Measurements from ENCODE around the gene RNGTT. TPM values are rescaled to one million over a fixed set of nuclear protein-coding genes. Genes with fewer than 3 reads are reported as not detected.

Gene RNGTT
- total RNA-seq, 1 experiment from 2014 or later: 15.7 TPM

DNA sequence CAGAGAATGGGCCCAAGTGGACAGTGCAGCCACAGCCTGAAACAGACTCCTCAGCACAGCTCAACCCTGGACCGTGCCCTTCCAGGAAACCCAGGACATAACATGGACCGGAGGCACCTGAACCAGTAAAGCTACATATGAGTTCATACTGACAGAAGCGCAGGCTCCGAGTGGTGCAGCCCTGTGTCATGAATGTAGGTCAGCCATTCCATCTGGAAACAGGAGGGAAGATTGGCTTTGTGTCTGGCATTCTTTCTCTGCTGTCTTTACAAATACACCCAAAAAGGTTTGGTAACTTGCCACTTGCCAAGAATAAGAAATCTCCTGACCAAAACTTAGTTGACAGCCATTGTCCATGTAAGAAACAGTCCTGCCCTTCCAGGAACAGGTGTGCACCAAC, 366.6 kb downstream of the RNGTT start:
- DNase-seq (no peak), ATAC-seq (no peak)
- no peaks in the 10 kb centered on the region for H3K36me3 ChIP-seq (ENCODE audit: low read depth, low read length)
- H3K9me3 ChIP-seq (ENCODE audit: low read length): no peaks in the 10 kb centered on the region
- H3K27ac ChIP-seq (ENCODE audit: low read length): no peak overlapping the region
- H4K20me1 ChIP-seq (ENCODE audit: low read length): no peaks in the 10 kb centered on the region
- H3K27me3 ChIP-seq (ENCODE audit: low read length): peaks cover 3% of the 10 kb centered on the region; the same call in 1 of the 2 replicates
- H3K4me3 ChIP-seq (ENCODE audit: low read length): no peak overlapping the region
- TF ChIP-seq EZH2phosphoT487 (IDR thresholded peaks at IDR 0.05; ENCODE audit: borderline replicate concordance, low read length): no peak
- no peak for TF ChIP-seq EZH2 (IDR thresholded peaks at IDR 0.05; ENCODE audit: low read length, unreplicated experiment)
- TF ChIP-seq CTCF (conservative IDR thresholded peaks at IDR 0.05; ENCODE audit: low read depth, low read length): no peak
- POLR2A ChIA-PET (ENCODE audit: unreplicated experiment): no interaction called here
- no peak overlapping the region for H3K4me2 ChIP-seq (ENCODE audit: low read length)
- H2AFZ ChIP-seq (ENCODE audit: low read length): no peak overlapping the region
- no TSS peak for BruUV-seq (replicated peaks)
- H3K9me2 ChIP-seq (replicated peaks; ENCODE audit: low read length): no peaks in the 10 kb centered on the region
- intact Hi-C loops (cut with micrococcal nuclease): no loop called here
- H3K9ac ChIP-seq (ENCODE audit: low read length): no peak overlapping the region
- H3K4me1 ChIP-seq (ENCODE audit: insufficient read depth, low read length): no peaks in the 10 kb centered on the region
- no peaks in the 10 kb centered on the region for H3K79me2 ChIP-seq (ENCODE audit: low read length)
- CTCF ChIA-PET: no interaction called here
- no peaks in the 10 kb centered on the region for H3F3A ChIP-seq (ENCODE audit: low read length, unreplicated experiment)

- no peaks in the 10 kb centered on the region for H4K20me1 ChIP-seq (ENCODE audit: low read length)
- H2AFZ ChIP-seq (ENCODE audit: low read length): no peak overlapping the region
- peaks cover 30% of the 10 kb centered on the region for H3K27me3 ChIP-seq (ENCODE audit: low read length)
- no peaks in the 10 kb centered on the region for H3K9me2 ChIP-seq (replicated peaks; ENCODE audit: low read length)
- TF ChIP-seq EZH2phosphoT487 (IDR thresholded peaks at IDR 0.05; ENCODE audit: borderline replicate concordance, low read length): no peak
- no peak for TF ChIP-seq CTCF (conservative IDR thresholded peaks at IDR 0.05; ENCODE audit: low read depth, low read length)
- no peak for TF ChIP-seq EZH2 (IDR thresholded peaks at IDR 0.05; ENCODE audit: low read length, unreplicated experiment)
- no peak overlapping the region for H3K9ac ChIP-seq (ENCODE audit: low read length)
- H3K4me3 ChIP-seq (ENCODE audit: low read length): no peak overlapping the region
- no peak overlapping the region for H3K27ac ChIP-seq (ENCODE audit: low read length)
- BruUV-seq (replicated peaks): no TSS peak
- H3K79me2 ChIP-seq (ENCODE audit: low read length): no peaks in the 10 kb centered on the region
- no peak for ATAC-seq
- no peak for DNase-seq
- H3K4me2 ChIP-seq (ENCODE audit: low read length): no peak overlapping the region
- no peaks in the 10 kb centered on the region for H3F3A ChIP-seq (ENCODE audit: low read length, unreplicated experiment)
- no peaks in the 10 kb centered on the region for H3K36me3 ChIP-seq (ENCODE audit: low read depth, low read length)
- no peaks in the 10 kb centered on the region for H3K9me3 ChIP-seq (ENCODE audit: low read length)
- intact Hi-C loops (cut with micrococcal nuclease): no loop called here
- ChIA-PET POLR2A (ENCODE audit: unreplicated experiment) (no interaction called here), CTCF (no interaction called here)
- H3K4me1 ChIP-seq (ENCODE audit: insufficient read depth, low read length): no peaks in the 10 kb centered on the region
Measured at GRCh38 chr6:88588938-88589337, 374.5 kb downstream of the RNGTT start.

GRCh38 chr6:88587150-88587520, 376.3 kb downstream of the RNGTT start:
- no peaks in the 10 kb centered on the region for H3K9me3 ChIP-seq (ENCODE audit: low read length)
- no peaks in the 10 kb centered on the region for H3K4me1 ChIP-seq (ENCODE audit: insufficient read depth, low read length)
- no peaks in the 10 kb centered on the region for H3K9me2 ChIP-seq (replicated peaks; ENCODE audit: low read length)
- TF ChIP-seq EZH2 (IDR thresholded peaks at IDR 0.05; ENCODE audit: low read length, unreplicated experiment) (no peak), CTCF (conservative IDR thresholded peaks at IDR 0.05; ENCODE audit: low read depth, low read length) (no peak), EZH2phosphoT487 (IDR thresholded peaks at IDR 0.05; ENCODE audit: borderline replicate concordance, low read length) (no peak)
- no peak overlapping the region for H3K9ac ChIP-seq (ENCODE audit: low read length)
- H4K20me1 ChIP-seq (ENCODE audit: low read length): no peaks in the 10 kb centered on the region
- ATAC-seq: no peak
- CTCF ChIA-PET: no interaction called here
- H3K27ac ChIP-seq (ENCODE audit: low read length): no peak overlapping the region
- H2AFZ ChIP-seq (ENCODE audit: low read length): no peak overlapping the region
- POLR2A ChIA-PET (ENCODE audit: unreplicated experiment): no interaction called here
- no peaks in the 10 kb centered on the region for H3F3A ChIP-seq (ENCODE audit: low read length, unreplicated experiment)
- BruUV-seq (replicated peaks): no TSS peak
- intact Hi-C loops (cut with micrococcal nuclease): no loop called here
- no peaks in the 10 kb centered on the region for H3K36me3 ChIP-seq (ENCODE audit: low read depth, low read length)
- H3K4me2 ChIP-seq (ENCODE audit: low read length): no peak overlapping the region
- DNase-seq: no peak
- peaks cover 30% of the 10 kb centered on the region for H3K27me3 ChIP-seq (ENCODE audit: low read length)
- H3K79me2 ChIP-seq (ENCODE audit: low read length): no peaks in the 10 kb centered on the region
- no peak overlapping the region for H3K4me3 ChIP-seq (ENCODE audit: low read length)

Measured in PC-3 (cell line).